Measurements from ENCODE around the gene TRIM28.

- TF ChIP-seq CTCF (conservative IDR thresholded peaks at IDR 0.05) (no peak), ZFX (IDR thresholded peaks at IDR 0.05) (no peak)
These were observed 26.2 kb downstream of the TRIM28 start for GRCh38 chr19:58569943-58570670.

Data from C4-2B (cell line).